Tongue (tissue), 2 donors: ENCODE measurements around the gene WDR35. TPM values are rescaled to one million over a fixed set of nuclear protein-coding genes. Genes with fewer than 3 reads are reported as not detected.
A peak's percentile ranks its signal among the peaks of the same experiment; 100 is the strongest.
"Not testable (repeated sequence)": the region's sequence is repeated elsewhere in the genome, so short reads cannot be mapped to it uniquely, and the experiment has no call there.

ENCODE experiments used
- DNase-seq: peaks from one replicate; pipeline ENCODE4 v3.0.0-alpha.2; 2015
- total RNA-seq: library from RNA; depleted of rRNA; stranded (reverse); fragments of >200 nt; gene quantifications from one replicate; pipeline ENCODE4 v1.2.3, GENCODE V29; 2014

WDR35 gene
- total RNA-seq, 1 donor from 2014 or later: 14.0 TPM

- peak; percentile 5 for DNase-seq
Observed at GRCh38 chr2:19937004-19937403, 52.9 kb downstream of the WDR35 start.

- DNase-seq: no peak
Observed at GRCh38 chr2:19936203-19936602, 53.7 kb downstream of the WDR35 start.

- DNase-seq: peak; percentile 3
Observed at GRCh38 chr2:19933351-19933981, 56.4 kb downstream of the WDR35 start.

GRCh38 chr2:19932928-19933327 is 57.0 kb downstream of the WDR35 start:
- no peak for DNase-seq

GRCh38 chr2:19929226-19929625 is 60.7 kb downstream of the WDR35 start:
- DNase-seq: no peak

- not testable (repeated sequence) for DNase-seq
Observed at GRCh38 chr2:19927816-19928215, 62.1 kb downstream of the WDR35 start.

GRCh38 chr2:19924526-19924925 is 65.4 kb downstream of the WDR35 start:
- not testable (repeated sequence) for DNase-seq

- not testable (repeated sequence) for DNase-seq
Observed at GRCh38 chr2:19922188-19922587, 67.7 kb downstream of the WDR35 start.

- DNase-seq: no peak
Observed at GRCh38 chr2:19916385-19916950, 73.4 kb downstream of the WDR35 start.

- DNase-seq: no peak
Observed at GRCh38 chr2:19914266-19914975, 75.5 kb downstream of the WDR35 start.

GRCh38 chr2:19911808-19912509 is 77.9 kb downstream of the WDR35 start:
- DNase-seq: no peak

- DNase-seq: peak; percentile 61
Observed at GRCh38 chr2:19902216-19902740, 87.6 kb downstream of the WDR35 start.

- DNase-seq: peak; percentile 98
Observed at GRCh38 chr2:19901442-19902215, 88.3 kb downstream of the WDR35 start, which contains the start of gene TTC32. TTC32 (minus strand) TSS chr2:19901983; CDS start chr2:19901854, 129 bp downstream.

- no peak for DNase-seq
Observed at GRCh38 chr2:19900931-19901441, 88.9 kb downstream of the WDR35 start.

- no peak for DNase-seq
Observed at GRCh38 chr2:19899985-19900930, 89.6 kb downstream of the WDR35 start.

- DNase-seq: no peak
Observed at GRCh38 chr2:19898592-19899329, 91.1 kb downstream of the WDR35 start.

GRCh38 chr2:19897623-19898245 is 92.2 kb downstream of the WDR35 start:
- DNase-seq: no peak

- DNase-seq: no peak
Observed at GRCh38 chr2:19895535-19895934, 94.4 kb downstream of the WDR35 start.
